Measurements from ENCODE around the gene AGA. TPM values are rescaled to one million over a fixed set of nuclear protein-coding genes. Genes with fewer than 3 reads are reported as not detected.

Gene AGA
- total and polyA plus RNA-seq, 4 donors = 13.3 to 25.3 (median 20.2) TPM

GRCh38 chr4:177413076-177413475 is 29.2 kb downstream of the AGA start:
- H3K36me3 ChIP-seq (ENCODE audit: control insufficient read depth in 4 of 4, insufficient read depth in 4 of 4, low read length in 4 of 4) = no peaks in the 10 kb centered on the region
- H3K9ac ChIP-seq (ENCODE audit: insufficient read depth in 1 of 2, low read length in 2 of 2) = no peak overlapping the region
- H3K9me3 ChIP-seq (ENCODE audit: control insufficient read depth in 4 of 4, insufficient read depth in 3 of 4, low read length in 3 of 4) = peaks cover 0 to under 1% (median 0%) of the 10 kb centered on the region in 4 donors
- H3K4me1 ChIP-seq (ENCODE audit: control insufficient read depth in 5 of 5, insufficient read depth in 5 of 5, low read length in 5 of 5) = no peaks in the 10 kb centered on the region
- WGBS, 2 donors = 46 to 83% methylated on average over 1 of the region's 1 CpG
- DNase-seq (no peak), ATAC-seq (ENCODE audit: insufficient read depth, low FRiP score) (no peak)
- no peak overlapping the region for H3K27ac ChIP-seq (ENCODE audit: low read depth in 1 of 2, low read length in 1 of 2)
- H3K4me3 ChIP-seq = no peak overlapping the region
- no peak for TF ChIP-seq CTCF (IDR thresholded peaks at IDR 0.05; ENCODE audit: control extremely low read depth, extremely low read depth)
- no peaks in the 10 kb centered on the region for H3K27me3 ChIP-seq (ENCODE audit: control insufficient read depth in 3 of 3, insufficient read depth in 3 of 3, low read length in 2 of 3)

GRCh38 chr4:177411996-177412395 is 30.2 kb downstream of the AGA start:
- TF ChIP-seq CTCF (IDR thresholded peaks at IDR 0.05; ENCODE audit: control extremely low read depth, extremely low read depth) = no peak
- 73 to 83% methylated on average over 5 of the region's 5 CpGs for whole genome bisulfite sequencing, 2 donors
- DNase-seq (no peak), ATAC-seq (ENCODE audit: insufficient read depth, low FRiP score) (no peak)
- no peak overlapping the region for H3K27ac ChIP-seq (ENCODE audit: low read depth in 1 of 2, low read length in 1 of 2)
- no peak overlapping the region for H3K9ac ChIP-seq (ENCODE audit: insufficient read depth in 1 of 2, low read length in 2 of 2)
- no peak overlapping the region for H3K4me3 ChIP-seq
- no peaks in the 10 kb centered on the region for H3K36me3 ChIP-seq (ENCODE audit: control insufficient read depth in 4 of 4, insufficient read depth in 4 of 4, low read length in 4 of 4)
- no peaks in the 10 kb centered on the region for H3K4me1 ChIP-seq (ENCODE audit: control insufficient read depth in 5 of 5, insufficient read depth in 5 of 5, low read length in 5 of 5)
- peaks cover 0 to 2% (median 0%) of the 10 kb centered on the region in 4 donors for H3K9me3 ChIP-seq (ENCODE audit: control insufficient read depth in 4 of 4, insufficient read depth in 3 of 4, low read length in 3 of 4)
- H3K27me3 ChIP-seq (ENCODE audit: control insufficient read depth in 3 of 3, insufficient read depth in 3 of 3, low read length in 2 of 3) = no peaks in the 10 kb centered on the region

- no peak for ATAC-seq (ENCODE audit: insufficient read depth, low FRiP score)
- Histone ChIP-seq H3K27me3 (ENCODE audit: control insufficient read depth in 3 of 3, insufficient read depth in 3 of 3, low read length in 2 of 3) (no peaks in the 10 kb centered on the region), H3K27ac (ENCODE audit: low read depth in 1 of 2, low read length in 1 of 2) (no peak overlapping the region), H3K36me3 (ENCODE audit: control insufficient read depth in 4 of 4, insufficient read depth in 4 of 4, low read length in 4 of 4) (no peaks in the 10 kb centered on the region), H3K4me1 (ENCODE audit: control insufficient read depth in 5 of 5, insufficient read depth in 5 of 5, low read length in 5 of 5) (no peaks in the 10 kb centered on the region), H3K9ac (ENCODE audit: insufficient read depth in 1 of 2, low read length in 2 of 2) (no peak overlapping the region), H3K9me3 (ENCODE audit: control insufficient read depth in 4 of 4, insufficient read depth in 3 of 4, low read length in 3 of 4) (peaks cover 0 to 4% (median 0%) of the 10 kb centered on the region in 4 donors), H3K4me3 (no peak overlapping the region)
- no peak for DNase-seq
- TF ChIP-seq CTCF (IDR thresholded peaks at IDR 0.05; ENCODE audit: control extremely low read depth, extremely low read depth) = no peak
Measured at GRCh38 chr4:177410566-177410965, 31.7 kb downstream of the AGA start.

GRCh38 chr4:177408023-177408422 is 34.2 kb downstream of the AGA start:
- ATAC-seq (ENCODE audit: insufficient read depth, low FRiP score) = no peak

More at GRCh38 chr4:177408023-177408422, 34.2 kb downstream of the AGA start:
- WGBS, 2 donors = 96 to 97% methylated on average over 23 to 25 of the region's 25 CpGs
- no peaks in the 10 kb centered on the region for H3K27me3 ChIP-seq (ENCODE audit: control insufficient read depth in 3 of 3, insufficient read depth in 3 of 3, low read length in 2 of 3)
- no peak overlapping the region for H3K9ac ChIP-seq (ENCODE audit: insufficient read depth in 1 of 2, low read length in 2 of 2)
- no peak for DNase-seq
- no peak for TF ChIP-seq CTCF (IDR thresholded peaks at IDR 0.05; ENCODE audit: control extremely low read depth, extremely low read depth)
- H3K36me3 ChIP-seq (ENCODE audit: control insufficient read depth in 4 of 4, insufficient read depth in 4 of 4, low read length in 4 of 4) = no peaks in the 10 kb centered on the region
- H3K9me3 ChIP-seq (ENCODE audit: control insufficient read depth in 4 of 4, insufficient read depth in 3 of 4, low read length in 3 of 4) = peaks cover 0 to 4% (median 0%) of the 10 kb centered on the region in 4 donors
- no peaks in the 10 kb centered on the region for H3K4me1 ChIP-seq (ENCODE audit: control insufficient read depth in 5 of 5, insufficient read depth in 5 of 5, low read length in 5 of 5)
- H3K4me3 ChIP-seq = no peak overlapping the region
- no peak overlapping the region for H3K27ac ChIP-seq (ENCODE audit: low read depth in 1 of 2, low read length in 1 of 2)
